SU-DHL-6 (cell line): ENCODE results near the gene ELP2.
"Not testable (repeated sequence)": the region's sequence is repeated elsewhere in the genome, so short reads cannot be mapped to it uniquely, and the experiment has no call there.

ENCODE experiments used
- H2AFZ ChIP-seq: fragments of 200-600 bp; sonication (generic); 2 replicates; pipeline ENCODE4 v1.6.1; 2014; ENCODE audit warnings: low read depth, mild to moderate bottlenecking, moderate library complexity, mixed read lengths, antibody characterized with exemption, low read length; ENCODE audit not compliant: severe bottlenecking
- H3F3A ChIP-seq: fragments of 200-600 bp; shearing (Covaris generic); 2 replicates; pipeline ENCODE4 v1.6.0; 2016; ENCODE audit warnings: antibody characterized with exemption, mild to moderate bottlenecking; ENCODE audit not compliant: insufficient read depth
- H3K27ac ChIP-seq: fragments of 200-600 bp; sonication (generic); 2 replicates; pipeline ENCODE4 v1.5.1; 2016; ENCODE audit warnings: low read depth, mild to moderate bottlenecking, low read length, moderate library complexity, mixed read lengths
- H3K27me3 ChIP-seq: fragments of 200-600 bp; sonication (generic), shearing (Covaris generic); 2 replicates; pipeline ENCODE4 v1.6.0; 2014; ENCODE audit warnings: mild to moderate bottlenecking, low read length
- H3K36me3 ChIP-seq: fragments of 200-600 bp; sonication (generic); 2 replicates; pipeline ENCODE4 v1.6.1; 2014; ENCODE audit warnings: mild to moderate bottlenecking, low read length, mixed read lengths
- H3K4me2 ChIP-seq: fragments of 300-600, 200-600 bp; shearing (Covaris generic), sonication (generic); 2 replicates; pipeline ENCODE4 v1.6.0; 2014; ENCODE audit warnings: low read length, low read depth, mild to moderate bottlenecking; ENCODE audit not compliant: poor library complexity, severe bottlenecking
- H3K4me3 ChIP-seq: fragments of 200-600 bp; sonication (generic); 2 replicates; pipeline ENCODE4 v1.5.1; 2014; ENCODE audit warnings: antibody characterized with exemption, low read length, mild to moderate bottlenecking, mixed read lengths; ENCODE audit not compliant: insufficient read depth, poor library complexity, severe bottlenecking
- H3K79me2 ChIP-seq: fragments of 200-600 bp; sonication (generic); 2 replicates; pipeline ENCODE4 v1.6.1; 2014; ENCODE audit warnings: mild to moderate bottlenecking, low read length, moderate library complexity; ENCODE audit not compliant: insufficient read depth
- H3K9ac ChIP-seq: fragments of 200-600 bp; sonication (generic); 2 replicates; pipeline ENCODE4 v1.7.0; 2014; ENCODE audit warnings: mild to moderate bottlenecking, low read length
- H3K9me2 ChIP-seq: fragments of 200-600 bp; sonication (generic); replicated peaks from 2 replicates; pipeline ENCODE4 v1.6.1; 2014; ENCODE audit warnings: low read length; ENCODE audit not compliant: insufficient read depth
- H3K9me3 ChIP-seq: fragments of 200-600 bp; sonication (generic); 2 replicates; pipeline ENCODE4 v1.6.1; 2014; ENCODE audit warnings: low read length, mixed read lengths; ENCODE audit not compliant: insufficient read depth
- H4K20me1 ChIP-seq: fragments of 200-600 bp; sonication (generic); 2 replicates; pipeline ENCODE4 v1.6.1; 2014; ENCODE audit warnings: low read depth, mild to moderate bottlenecking, antibody characterized with exemption, low read length, moderate library complexity, mixed read lengths
- CTCF ChIP-seq: fragments of 200-600 bp; sonication (generic); IDR thresholded peaks from one replicate; pipeline ENCODE4 v1.5.1; 2017; ENCODE audit warnings: antibody characterized with exemption, mild to moderate bottlenecking, low read length, moderate library complexity; ENCODE audit not compliant: insufficient read depth, poor library complexity, severe bottlenecking
- EZH2phosphoT487 ChIP-seq: fragments of 200-600 bp; sonication (generic), shearing (Covaris generic); conservative IDR thresholded peaks from 2 replicates; pipeline ENCODE4 v1.6.1; 2018; ENCODE audit warnings: mild to moderate bottlenecking, antibody characterized with exemption, low read length, moderate library complexity, mixed read lengths

Gene ELP2

GRCh38 chr18:36207303-36207702 lies 77.6 kb downstream of the ELP2 start:
- no peak for TF ChIP-seq EZH2phosphoT487
- TF ChIP-seq CTCF: no peak
- no peaks in the 10 kb centered on the region for H4K20me1 ChIP-seq
- H3K27me3 ChIP-seq: no peaks in the 10 kb centered on the region
- H2AFZ ChIP-seq: no peak overlapping the region
- H3F3A ChIP-seq: no peaks in the 10 kb centered on the region
- no peaks in the 10 kb centered on the region for H3K79me2 ChIP-seq
- no peak overlapping the region for H3K4me3 ChIP-seq
- no peak overlapping the region for H3K9ac ChIP-seq
- 0 out of 2 replicates have a peak, but pooled peaks cover 6% of the 10 kb centered on the region for H3K9me3 ChIP-seq
- no peaks in the 10 kb centered on the region for H3K36me3 ChIP-seq
- no peaks in the 10 kb centered on the region for H3K9me2 ChIP-seq
- no peak overlapping the region for H3K27ac ChIP-seq
- H3K4me2 ChIP-seq: no peak overlapping the region

DNA sequence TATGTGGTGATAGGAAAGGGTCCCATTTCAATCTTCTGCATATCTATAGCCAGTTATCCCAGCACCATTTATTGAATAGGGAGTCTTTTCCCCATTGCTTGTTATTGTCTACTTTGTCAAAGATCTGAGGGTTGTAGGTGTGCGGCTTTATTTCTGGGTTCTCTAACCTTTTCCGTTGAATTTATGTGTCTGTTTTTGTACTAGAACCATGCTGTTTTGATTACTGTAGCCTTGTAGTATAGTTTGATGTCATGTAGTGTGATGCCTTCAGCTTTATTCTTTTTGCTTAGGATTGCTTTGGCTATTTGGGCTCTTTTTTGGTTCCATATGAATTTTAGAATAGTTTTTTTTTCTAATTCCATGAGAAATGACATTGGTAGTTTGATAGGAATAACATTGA lies 78.3 kb downstream of the ELP2 start:
- H3K27ac ChIP-seq, H3K79me2 ChIP-seq, H3K36me3 ChIP-seq, H3K9me3 ChIP-seq, H3K9me2 ChIP-seq, H3F3A ChIP-seq, H3K4me2 ChIP-seq, H4K20me1 ChIP-seq, H3K27me3 ChIP-seq, H2AFZ ChIP-seq, H3K4me3 ChIP-seq, H3K9ac ChIP-seq: not testable (repeated sequence)

- Histone ChIP-seq H3K4me3 (no peak overlapping the region), H3F3A (no peaks in the 10 kb centered on the region), H3K79me2 (no peaks in the 10 kb centered on the region), H3K9me3 (0 out of 2 replicates have a peak, but pooled peaks cover 6% of the 10 kb centered on the region), H2AFZ (no peak overlapping the region), H3K27me3 (no peaks in the 10 kb centered on the region), H3K9ac (no peak overlapping the region), H3K27ac (no peak overlapping the region), H3K9me2 (no peaks in the 10 kb centered on the region), H3K4me2 (no peak overlapping the region), H4K20me1 (no peaks in the 10 kb centered on the region), H3K36me3 (no peaks in the 10 kb centered on the region)
- no peak for TF ChIP-seq EZH2phosphoT487
- TF ChIP-seq CTCF: no peak
These were observed 81.9 kb downstream of the ELP2 start for GRCh38 chr18:36211612-36212065.

GRCh38 chr18:36212301-36213171 lies 82.8 kb downstream of the ELP2 start:
- Histone ChIP-seq H3K4me2 (no peak overlapping the region), H3K79me2 (no peaks in the 10 kb centered on the region), H3K4me3 (no peak overlapping the region), H2AFZ (no peak overlapping the region), H3K9ac (no peak overlapping the region), H3K27ac (no peak overlapping the region), H3K27me3 (no peaks in the 10 kb centered on the region), H3F3A (no peaks in the 10 kb centered on the region), H3K36me3 (no peaks in the 10 kb centered on the region), H4K20me1 (no peaks in the 10 kb centered on the region), H3K9me2 (no peaks in the 10 kb centered on the region), H3K9me3 (0 out of 2 replicates have a peak, but pooled peaks cover 6% of the 10 kb centered on the region)
- no peak for TF ChIP-seq EZH2phosphoT487
